NCI-H1694 (cell line): ENCODE measurements around the gene PHB1.
A peak's percentile ranks its signal among the peaks of the same experiment; 100 is the strongest.

Experiments
- DNase-seq: peaks from one replicate; lab custom pipeline; 2025; lab: John Stamatoyannopoulos, UW

Gene PHB1

DNA sequence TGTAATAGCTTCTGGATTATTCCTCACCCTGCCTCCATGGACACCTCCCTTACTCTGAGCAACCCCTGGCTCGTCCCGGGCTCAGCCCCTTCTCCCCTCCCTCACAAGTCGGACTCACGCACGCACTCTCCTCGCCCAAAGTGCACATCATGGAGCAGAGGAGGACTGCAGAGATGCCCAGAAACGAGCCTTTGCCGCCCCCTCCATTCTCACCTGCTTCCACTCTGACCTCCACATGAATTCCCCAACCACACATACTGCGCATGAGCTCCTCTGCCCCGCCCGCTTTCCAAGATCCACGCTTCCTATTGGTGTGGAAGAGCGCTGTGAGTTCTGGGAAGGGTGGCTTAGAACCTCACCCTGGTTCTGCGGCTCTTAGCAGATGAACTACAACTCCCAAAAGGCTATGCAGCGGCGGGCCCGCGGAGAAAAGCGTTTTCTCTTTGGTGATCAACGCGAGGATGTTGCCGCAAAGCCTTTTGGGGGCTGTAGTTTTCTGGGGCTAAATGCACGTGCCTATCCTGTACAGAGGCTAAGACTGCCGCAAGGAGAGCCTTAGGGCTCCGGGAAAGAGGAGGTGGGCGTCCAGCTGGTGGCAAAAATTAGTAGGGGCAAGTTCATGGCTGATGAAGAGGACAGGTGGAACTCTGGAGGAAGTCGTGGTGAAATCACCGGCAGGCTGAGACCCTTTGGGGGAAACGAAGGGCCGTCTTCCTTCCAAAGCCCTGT, at the start of gene PHB1:
Gene PHB1 (minus strand): TSS at position 261 of the 729 bp plus-strand sequence. CDS start 1,618 bp downstream, outside the sequence.
- DNase-seq = peak; percentile 99

DNA sequence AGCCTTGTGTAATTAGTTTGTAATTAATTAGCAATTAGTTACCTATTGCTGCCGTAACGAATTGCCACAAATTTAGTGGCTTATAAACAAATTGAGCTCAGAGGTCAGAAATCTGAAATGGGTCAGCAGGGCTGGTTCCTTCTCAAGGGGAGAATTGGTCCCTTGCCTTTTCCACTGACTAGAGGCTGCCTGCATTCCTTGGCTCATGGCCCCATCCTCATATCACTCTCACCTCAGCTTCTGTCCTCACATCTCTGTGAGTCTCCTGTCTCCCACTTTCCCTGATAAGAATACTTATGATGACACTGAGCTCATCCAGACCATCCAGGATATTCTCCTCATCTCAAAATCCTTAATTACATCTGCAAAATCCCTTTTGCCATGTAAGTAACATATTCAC, 49.4 kb upstream of the PHB1 start:
- DNase-seq = no peak

DNA sequence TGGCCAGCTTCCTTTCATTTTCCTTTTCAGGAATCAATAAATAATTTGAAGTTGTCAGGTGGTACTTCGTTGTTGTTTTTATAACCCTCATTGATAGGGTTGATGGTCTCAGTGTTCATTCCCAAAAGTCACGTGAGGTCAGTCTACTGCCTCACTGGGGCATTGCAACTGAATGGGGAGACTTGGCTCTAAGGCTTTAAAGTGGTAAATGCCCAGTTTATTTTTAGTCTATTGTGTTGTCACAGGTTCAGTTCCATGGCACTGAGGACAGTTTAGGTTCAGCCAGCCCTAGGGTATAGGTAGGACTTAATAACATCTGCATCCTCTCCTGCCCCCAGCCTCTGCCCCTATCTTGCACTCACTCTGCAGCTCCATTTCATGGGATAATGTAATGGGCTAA, 46.9 kb upstream of the PHB1 start:
- no peak for DNase-seq

DNA sequence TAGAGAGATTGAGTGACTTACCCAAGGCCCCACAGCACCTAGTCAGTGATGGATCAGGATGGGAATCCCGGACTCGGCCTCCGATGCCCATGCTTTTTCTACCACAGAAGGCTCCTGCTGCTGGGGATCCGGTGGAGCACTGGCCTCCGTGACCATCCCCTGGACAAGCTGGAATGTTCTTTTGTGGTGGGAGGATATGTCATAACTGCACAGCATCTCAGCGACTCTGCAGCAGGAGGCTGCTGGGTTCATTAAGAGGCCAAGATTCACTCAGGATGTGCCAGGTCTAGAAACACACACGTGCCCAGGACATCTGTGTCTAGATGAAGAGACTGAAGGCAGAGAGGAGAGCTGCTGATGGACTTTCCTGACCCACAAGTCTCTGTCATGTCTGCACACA, 45.7 kb upstream of the PHB1 start:
- DNase-seq = no peak

DNA sequence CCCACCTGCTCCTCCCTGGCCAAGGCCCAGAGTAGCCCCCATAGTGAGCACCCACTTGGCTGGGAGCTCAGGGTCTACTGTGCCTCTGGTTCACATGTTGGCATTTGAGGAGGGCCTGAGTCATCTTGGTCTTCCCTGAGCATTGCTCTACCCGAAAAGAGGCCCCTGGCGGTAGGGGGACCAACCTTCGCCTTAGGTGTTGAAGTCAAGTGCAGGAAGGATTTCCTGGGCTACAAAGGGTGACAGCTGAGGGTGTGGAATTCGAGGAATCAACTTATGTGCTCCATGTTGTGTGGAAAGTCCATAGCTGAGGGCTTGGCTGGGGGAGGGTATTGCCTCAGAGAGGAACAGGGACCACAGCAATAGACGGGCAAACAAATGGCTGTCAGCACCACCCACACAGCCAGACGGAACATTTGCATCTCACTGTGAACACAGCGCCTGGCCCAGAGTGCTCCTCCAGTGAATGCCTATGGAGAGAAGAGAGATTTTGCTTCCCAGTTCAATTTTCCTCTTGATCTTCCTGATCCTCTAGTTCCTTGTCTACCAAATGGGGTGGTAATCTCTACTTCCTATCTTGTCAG, 44.8 kb upstream of the PHB1 start:
- no peak for DNase-seq

DNA sequence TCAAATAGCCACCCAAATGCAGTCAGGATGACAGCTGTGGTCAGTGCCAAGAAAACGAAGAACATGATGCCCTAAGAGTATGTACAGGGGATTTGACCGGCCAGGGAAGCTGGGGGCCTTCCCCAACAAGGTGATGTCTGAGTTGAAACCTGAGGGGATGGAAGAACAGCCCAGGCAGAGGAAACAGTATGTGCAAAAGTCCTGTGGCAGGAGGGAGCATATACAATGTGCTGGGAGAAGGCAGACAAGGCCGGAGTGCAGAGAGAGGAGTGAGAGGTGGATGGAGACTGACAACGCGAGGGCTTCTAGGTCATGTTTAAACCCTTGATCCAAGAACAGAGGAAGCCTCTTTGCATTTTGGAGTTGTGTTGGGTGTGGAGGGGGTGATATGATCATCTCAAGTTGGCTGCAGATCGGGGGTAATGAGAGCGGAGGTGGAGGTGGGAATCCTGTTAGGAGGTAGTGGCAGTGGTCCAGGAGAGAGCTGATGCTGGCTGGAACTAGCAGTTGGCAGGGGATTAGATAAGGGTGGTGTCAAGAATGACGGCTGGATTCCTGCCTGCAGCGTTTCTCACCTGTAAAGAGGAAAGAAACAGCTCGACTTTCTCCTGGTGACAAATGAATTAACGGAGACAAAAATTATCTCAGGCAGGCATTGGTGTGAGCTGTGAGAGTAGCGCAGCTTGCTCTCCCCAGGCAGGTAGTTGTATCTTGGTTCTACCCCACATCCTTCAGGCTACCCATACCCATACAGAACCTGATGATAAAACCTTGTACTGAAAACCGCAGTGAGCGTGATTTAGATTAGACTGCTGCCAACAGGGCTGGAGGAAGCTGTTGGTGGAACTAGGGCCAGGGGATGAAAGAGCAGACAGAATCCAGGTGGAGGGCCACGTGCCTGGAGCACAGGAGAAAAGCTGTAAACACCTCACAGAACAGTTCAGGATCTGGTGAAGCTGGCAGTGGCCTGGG, 43.2 kb upstream of the PHB1 start:
- no peak for DNase-seq

DNA sequence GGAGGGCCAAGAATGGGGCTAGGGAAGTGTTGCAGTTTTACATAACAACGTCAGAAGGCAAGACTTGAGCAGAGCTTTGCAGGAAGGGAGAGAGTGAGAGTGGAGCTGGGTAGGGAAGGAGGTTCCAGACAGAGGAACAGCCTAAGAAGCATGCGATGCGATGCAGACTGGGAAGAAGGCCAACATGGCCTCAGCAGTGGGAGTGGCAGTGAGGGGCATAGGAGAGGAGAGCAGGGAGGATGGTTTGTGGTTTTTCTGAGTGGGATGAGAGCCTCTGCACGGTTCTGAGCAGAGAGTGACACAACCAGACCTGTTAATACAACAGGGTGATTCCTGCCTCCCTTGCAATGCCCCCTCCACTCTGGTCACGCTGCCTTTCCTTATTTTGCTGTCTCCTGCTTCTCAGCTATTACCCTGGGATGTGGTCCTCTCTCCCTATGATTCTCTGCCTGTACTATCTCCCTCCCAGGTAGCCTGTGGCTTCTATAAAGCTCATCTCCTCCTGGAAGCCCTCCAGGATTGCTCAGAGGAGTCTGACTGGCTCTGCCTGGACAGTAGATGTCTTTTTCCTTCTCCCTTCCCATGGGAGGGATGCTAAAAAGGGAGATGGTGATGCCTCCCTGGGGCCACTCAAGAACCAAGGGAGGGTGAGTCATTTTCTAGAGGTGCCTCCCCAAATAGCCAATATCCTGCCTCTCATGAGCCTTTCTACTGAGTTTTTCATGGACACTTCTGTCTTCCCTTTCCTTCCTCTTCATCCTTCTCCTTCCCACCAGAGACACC, 41.7 kb upstream of the PHB1 start:
- no peak for DNase-seq

DNA sequence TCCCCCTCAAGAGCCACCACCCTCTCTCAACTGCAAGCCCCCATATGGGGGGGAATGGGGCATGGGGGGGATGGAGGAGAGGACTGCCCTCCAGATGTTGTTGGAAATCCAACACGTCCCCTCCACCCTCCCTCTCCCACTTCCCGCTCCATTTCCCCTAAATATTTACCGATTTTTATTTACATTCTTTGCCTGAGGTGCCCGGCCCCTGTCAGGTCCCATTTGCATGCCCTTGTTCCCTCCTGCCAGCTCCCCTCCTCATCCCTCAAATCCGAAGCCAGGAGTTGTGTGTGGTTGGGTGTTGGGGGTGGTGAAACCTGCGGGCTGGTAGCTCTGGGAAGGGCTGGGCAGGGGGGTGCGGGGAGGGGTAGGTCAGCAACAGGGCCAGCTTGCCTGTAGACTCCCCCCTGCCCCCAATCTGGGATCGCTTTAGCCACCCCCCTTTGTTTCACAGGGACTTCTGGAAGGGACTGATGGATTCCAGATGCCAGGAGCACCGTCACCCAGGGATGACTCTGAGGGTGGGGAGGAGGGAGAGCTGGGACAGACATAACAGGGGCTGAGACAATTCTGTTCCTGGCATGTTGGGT, 40.7 kb upstream of the PHB1 start:
- no peak for DNase-seq

DNA sequence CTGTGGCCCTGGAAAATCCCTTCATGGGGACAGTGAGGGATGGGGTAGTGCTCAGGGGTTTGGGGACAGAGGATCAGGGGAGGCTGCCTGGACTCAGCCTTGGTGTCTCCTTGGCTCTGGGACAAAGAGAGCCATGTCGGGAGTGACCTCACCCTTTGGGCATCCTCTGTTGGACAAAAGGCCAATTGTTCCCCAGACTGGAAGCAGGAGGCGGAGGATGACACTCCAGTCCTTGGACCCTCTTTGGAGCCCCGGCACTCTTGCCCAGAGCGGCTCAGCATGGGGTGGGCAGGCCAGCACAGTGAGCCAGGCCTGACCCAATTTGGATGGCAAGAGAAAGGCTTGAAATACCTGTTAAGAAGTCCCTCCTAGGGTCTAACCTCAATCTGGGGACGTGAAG, 39.4 kb upstream of the PHB1 start:
- no peak for DNase-seq

DNA sequence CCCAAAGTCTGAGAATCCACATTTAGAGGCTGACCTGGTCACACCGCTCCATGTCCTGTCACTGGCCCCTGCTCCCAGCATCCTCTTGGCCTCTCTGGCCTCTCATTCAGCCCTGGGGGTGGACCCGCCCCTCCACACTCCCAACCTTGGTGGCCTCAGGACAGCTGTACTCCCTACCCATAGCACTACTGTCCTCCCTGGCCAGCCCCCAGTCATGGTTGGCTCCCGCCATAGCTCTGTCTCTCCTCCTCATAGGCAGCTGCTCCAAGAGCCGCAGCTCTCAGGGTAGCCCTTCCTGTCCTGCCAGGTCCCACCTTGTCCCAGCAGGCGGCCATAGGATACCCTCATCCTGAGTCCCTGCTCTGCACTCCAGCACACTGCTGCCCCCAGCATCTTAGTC, 38.0 kb upstream of the PHB1 start:
- DNase-seq = no peak

DNA sequence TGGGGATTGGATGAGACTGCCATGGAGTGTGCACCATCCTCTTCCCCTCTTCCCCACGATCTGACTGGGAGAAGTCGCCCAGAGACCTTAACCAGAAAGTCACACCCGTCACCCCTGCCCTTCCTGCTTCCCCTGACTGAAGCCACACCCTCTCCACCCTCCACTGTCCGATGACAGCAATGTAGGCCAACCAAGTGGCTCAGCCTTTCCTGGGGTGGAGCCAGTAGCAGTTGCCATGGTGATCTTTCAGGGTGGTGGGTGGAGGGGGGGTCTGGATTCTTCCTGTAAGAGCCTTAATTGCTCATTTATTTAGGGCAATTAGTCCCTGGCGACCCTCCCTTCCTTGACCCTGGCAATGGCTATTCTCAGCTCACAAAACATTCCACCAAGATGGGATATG, 37.5 kb upstream of the PHB1 start:
- no peak for DNase-seq

DNA sequence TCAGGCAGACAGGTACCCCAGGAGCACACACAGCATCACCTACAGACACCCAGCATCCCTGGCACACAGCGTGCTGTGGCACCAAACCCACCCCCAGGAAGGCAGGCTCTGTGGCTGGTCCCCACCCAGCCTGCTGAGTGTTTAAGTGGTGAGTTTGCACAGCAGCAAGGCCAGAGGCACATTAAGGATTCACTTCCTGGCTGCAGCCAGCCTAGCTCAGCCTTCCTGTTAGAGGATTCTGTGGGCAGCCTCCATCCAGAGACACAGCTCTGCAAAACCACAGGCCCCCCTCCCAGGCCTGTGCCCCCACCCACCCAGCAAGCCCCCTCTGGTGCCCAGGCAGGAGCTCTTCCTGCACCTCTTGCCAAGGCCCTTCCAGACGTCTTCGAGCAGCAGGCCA, 36.1 kb upstream of the PHB1 start:
- DNase-seq = no peak

DNA sequence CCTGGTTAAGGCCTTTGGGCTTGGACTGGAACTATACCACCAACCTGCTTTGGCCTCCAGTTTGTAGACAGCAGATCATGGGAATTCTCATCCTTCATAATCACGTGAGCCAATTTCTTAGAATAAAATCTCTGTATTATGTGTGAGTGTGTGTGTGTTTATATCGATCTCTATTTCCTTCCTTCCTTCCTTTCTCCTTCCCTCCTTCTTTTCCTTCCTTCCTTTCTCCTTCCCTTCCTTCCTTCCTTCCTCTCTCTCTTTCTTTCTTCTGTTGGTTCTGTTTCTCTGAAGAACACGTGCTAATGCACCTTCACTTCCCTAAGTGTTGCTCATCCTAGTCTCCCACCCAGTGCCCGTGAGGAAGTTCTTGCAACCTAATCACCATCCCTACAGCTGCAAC, 35.5 kb upstream of the PHB1 start:
- DNase-seq = no peak

DNA sequence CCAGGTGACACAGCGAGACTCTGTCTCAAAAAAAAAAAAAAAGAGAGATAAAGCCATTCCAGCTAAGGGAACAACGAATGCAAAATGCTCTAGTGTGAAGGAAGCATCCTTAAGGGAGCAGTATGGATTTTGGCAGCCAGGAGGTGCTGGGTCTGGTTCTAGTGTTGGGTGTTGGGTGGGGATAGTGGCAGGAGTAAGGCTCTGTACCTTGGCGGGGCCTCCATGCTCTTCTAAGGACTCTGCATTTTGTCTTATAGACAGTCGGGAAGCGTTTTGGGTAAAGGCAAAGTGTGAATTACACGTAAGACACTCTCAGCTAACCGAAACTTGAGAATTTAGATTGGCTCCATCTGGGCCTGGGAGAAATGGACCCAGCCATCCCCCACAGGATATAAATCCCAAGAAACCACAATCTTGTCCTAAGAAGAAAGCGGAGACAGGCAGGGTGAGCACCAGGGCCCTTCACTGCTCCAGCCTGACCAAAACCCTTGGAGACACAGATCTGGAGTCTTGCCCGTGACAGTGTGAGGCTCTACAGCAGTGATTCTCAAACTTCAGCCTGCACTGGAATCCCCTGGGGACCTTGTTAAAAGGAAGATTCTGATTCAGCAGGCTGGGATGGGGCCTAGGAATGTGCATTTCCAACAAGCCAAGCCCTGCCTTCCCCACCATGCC, 33.1 kb upstream of the PHB1 start:
- no peak for DNase-seq

DNA sequence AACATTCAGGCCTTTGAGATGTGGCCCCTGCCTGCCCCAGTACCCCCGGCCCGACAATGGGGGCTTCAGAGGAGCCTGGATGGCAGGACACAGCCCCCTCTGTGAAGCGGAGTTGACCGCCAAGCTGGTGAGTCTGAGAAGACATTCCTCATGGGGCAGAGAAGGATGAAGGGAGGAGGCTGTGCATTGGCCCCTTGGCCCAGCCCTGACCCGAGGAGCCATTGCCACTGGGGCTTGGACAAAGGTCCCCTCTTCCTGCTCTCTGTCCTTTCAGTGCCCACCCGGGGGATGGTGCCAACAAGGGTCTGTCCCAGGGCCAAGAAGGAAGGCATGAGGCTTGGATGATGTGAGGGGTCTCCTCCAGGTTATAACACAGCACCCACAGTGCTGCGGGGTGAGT, 30.9 kb upstream of the PHB1 start:
- no peak for DNase-seq

DNA sequence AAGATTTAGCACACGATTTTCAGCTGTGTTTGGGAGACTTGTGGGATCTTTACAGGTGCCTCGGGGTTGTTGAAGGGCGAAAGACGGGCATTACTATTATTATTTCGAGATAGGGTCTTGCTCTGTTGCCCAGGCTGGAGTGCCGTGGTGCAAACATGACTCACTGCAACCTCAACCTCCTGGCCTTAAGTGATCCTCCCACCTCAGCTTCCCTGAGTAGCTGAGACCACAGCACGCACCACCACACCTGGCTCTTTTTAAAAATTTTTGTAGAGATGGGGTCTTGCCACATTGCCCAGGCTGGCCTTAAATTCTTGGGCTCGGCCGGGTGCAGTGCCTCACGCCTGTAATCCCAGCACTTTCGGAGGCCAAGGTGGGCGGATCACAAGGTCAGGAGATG, 29.7 kb upstream of the PHB1 start:
- no peak for DNase-seq

DNA sequence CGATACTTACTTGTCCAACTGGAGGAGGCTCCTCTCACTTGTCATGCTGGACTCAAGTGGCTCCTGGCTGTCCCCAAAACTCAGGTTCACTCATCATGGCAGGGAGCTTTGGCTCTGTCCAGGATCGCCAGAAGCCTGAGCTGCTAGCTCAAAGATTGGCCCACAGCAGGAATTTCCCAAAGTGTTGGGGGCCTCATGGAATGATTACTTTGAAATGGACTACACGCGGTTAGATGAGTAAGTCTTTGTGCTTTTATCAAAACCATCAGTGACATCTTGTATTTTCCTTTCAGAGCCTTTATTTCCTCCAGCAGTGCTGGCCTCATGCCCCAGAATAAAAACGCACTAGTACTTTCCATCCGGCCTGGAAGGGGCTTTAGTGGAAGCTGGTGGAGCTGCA, 29.2 kb upstream of the PHB1 start:
- no peak for DNase-seq

DNA sequence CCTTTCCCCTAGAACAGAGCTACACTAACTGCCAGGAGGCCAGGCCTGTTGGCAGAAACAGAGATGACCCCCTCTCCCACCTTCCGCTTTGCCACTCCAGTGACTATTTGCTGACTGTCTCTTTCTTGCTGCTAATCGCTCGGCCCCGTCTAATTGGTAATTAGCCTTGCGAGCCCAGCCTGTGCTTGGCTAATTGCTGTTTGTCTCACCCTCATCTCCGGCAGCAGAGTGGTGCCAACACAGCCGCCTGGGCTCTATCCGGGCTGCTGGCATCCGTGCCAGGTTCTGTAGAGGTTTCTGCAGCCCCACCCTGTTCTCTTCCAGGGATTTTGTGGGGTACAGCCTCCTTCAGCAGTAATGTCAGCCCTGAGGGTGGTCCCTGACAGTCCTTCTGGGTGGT, 27.4 kb upstream of the PHB1 start:
- DNase-seq = peak; percentile 13

DNA sequence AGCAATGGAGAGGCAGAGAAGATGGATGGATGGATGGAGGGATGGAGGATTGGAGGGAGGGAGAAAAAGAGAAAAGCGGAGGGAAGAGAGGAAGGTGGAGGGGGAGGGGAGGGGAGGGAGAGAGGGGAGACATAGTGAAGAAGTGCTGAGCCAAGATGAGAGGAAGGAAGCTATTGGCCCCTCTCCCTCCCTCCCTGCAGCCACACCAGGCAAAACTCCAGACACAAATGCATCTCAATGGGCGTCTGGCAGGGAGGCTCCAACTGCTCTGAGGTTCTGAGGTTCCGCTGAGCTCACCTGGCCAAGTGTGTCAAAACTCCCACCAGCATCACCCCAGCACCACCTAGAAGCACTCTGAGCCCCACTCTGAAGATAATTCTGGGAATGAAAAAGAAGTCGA, 26.9 kb upstream of the PHB1 start:
- no peak for DNase-seq

DNA sequence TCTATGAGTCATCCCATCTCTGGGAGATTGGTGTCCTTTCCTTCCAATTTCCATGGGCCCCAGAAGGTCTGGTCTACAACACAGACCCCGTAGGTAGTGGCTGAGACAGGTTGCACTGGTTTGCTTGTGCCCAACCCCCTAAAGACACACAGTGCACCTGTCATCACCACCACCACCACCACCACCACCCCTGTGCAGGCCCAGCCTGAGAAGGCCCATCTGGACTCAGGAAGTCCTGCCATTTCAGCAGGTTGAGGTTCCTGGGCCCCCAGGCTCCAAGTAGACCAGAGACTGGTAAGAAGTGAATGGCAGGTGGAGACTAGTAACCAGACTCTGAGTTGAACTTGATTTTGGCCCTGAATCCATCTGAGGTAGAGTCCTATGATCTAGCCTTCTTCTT, 25.9 kb upstream of the PHB1 start:
- no peak for DNase-seq
